ENCODE results near the gene ZDHHC11B. TPM values are rescaled to one million over a fixed set of nuclear protein-coding genes. Genes with fewer than 3 reads are reported as not detected.
"Not testable (repeated sequence)": the region's sequence is repeated elsewhere in the genome, so short reads cannot be mapped to it uniquely, and the experiment has no call there.

ZDHHC11B gene
- total and polyA plus RNA-seq, 8 donors, result 0.93 to 42.4 (median 8.6) TPM

DNA sequence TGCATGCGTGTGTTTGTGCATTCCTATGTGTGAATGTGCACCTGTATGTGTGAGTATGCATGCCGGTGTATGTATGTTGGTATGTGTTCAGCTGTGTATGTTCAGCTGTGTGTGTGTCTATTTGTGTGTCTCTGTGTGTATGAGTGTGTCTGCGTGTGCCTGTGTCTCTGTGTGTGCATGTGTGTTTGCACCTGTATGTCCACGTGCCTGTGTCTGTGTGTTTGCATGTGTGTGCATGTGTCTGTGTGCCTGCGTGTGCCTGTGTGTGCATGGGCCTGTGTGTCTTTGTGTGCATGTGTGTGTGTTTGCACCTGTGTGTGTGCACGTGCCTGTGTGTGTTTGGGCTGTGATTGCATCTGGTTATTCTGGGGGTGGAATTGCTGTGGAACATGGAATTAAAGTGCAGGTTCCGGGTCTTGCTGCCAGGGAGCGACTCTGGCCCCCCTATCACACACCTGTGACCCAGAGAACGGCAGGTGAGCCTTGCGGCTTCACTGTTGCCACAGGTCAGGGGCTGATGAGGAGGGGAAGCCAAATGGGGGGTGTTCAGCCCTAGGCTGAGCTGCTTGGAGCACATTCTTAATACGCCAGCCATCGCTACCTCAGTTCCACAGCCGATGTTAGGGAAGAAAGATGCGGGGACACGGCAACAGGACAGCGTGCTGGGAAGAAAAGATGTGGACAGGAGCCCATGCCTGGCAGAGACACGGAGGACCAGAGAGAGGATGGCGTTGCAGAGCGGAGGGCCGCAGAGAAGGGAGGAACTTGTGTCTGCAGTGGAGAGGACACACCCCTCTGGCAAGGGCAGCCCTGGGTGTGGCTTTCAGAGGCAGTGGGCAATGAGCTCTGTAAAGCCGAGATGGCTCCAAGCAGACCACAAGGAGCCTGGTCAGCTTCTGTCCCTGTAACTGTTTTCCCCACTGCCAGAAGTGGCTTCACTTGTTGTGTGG lies 87.5 kb downstream of the ZDHHC11B start:
- H3K9me3 ChIP-seq, result peaks cover 0 to 27% (median 16%) of the 10 kb centered on the region in 4 donors
- H3K4me1 ChIP-seq, result peaks cover 0 to 13% (median 9%) of the 10 kb centered on the region in 4 donors
- 84 to 89% (median 87%) methylated on average over 13 to 19 of the region's 21 CpGs for WGBS, 5 donors
- DNase-seq; H3K4me3 ChIP-seq; H3K36me3 ChIP-seq; H3K27ac ChIP-seq; intact Hi-C loops (cut with DNase I; ENCODE audit: low total_unique reads); H3K27me3 ChIP-seq: not testable (repeated sequence)

DNA sequence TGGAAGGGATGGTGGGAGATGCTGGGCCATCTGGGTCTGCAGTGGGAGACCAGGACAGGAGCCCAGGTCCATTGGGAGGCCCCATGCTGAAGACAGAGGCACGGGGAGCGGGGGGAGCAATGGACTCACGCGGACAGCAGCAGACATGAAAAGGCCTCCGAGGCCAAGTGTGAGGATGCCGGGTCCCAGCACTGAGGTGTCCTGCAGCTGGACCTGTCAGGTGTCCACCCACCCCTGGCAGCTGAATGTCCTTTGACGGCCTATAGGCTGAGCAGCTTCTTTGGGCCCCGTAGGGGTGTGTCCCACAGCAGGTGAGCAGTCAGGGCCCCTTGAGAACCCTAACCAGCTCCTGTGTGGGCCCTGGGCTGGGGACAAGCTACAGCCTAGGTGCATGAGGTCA lies 88.3 kb downstream of the ZDHHC11B start:
- 88 to 94% (median 92%) methylated on average over 2 to 8 of the region's 8 CpGs; no CpG with 5 or more reads in 1 of the 5 donors for WGBS, 5 donors
- DNase-seq; intact Hi-C loops (cut with DNase I; ENCODE audit: low total_unique reads): not testable (repeated sequence)

DNA sequence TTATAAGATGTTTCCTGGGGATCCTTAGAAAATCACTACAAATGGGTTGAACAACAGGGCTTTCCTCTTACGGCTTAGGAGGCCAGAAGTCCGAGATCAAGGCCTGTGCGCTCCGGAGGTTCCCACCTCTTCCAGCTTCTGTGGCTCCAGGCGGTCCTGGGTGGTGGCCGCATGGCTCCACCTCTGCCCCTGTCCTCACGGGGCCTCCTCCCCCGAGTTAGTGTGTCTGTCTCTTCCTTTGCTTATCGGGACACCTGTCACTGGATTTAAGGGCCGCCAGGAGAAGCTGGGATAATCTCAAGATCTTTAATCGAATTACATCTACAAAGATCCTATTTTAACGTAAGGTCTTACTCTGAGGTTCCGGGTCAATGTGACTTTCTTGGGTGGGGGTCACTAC lies 89.1 kb downstream of the ZDHHC11B start:
- H3K27ac ChIP-seq; intact Hi-C loops (cut with DNase I; ENCODE audit: low total_unique reads); H3K27me3 ChIP-seq; DNase-seq; H3K36me3 ChIP-seq; H3K4me3 ChIP-seq: not testable (repeated sequence)
- Histone ChIP-seq H3K4me1 (peaks cover 0 to 13% (median 10%) of the 10 kb centered on the region in 4 donors), H3K9me3 (peaks cover 0 to 24% (median 16%) of the 10 kb centered on the region in 4 donors)
- 92 to 100% (median 96%) methylated on average over 4 to 8 of the region's 13 CpGs; no CpG with 5 or more reads in 2 of the 5 donors for WGBS, 5 donors

More for the DNA sequence above, 88.3 kb downstream of the ZDHHC11B start:
- H3K27me3 ChIP-seq, H3K36me3 ChIP-seq, H3K4me3 ChIP-seq, H3K27ac ChIP-seq: not testable (repeated sequence)
- Histone ChIP-seq H3K9me3 (peaks cover 0 to 27% (median 16%) of the 10 kb centered on the region in 4 donors), H3K4me1 (peaks cover 0 to 13% (median 10%) of the 10 kb centered on the region in 4 donors)

DNA sequence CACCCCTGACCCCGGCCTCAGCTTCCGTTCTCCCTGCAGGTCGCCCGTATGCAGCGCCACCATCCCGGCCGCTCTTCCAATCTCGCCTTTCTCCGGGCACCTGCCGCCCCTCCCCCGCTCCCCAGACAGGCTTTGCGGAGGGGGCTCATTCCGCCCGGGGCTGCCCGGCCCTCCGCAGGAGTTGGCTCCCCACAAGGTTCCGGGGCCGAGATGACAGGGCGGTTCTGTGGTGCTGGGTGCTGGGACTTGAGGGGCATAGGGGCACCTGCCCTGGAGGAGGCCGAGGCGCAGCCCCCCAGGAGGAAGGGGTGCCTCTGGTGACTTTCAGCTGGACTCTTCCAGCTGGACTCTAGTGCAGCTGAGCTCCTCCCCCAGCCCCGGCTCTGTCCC lies 90.5 kb downstream of the ZDHHC11B start:
- peak overlapping the region; percentile 54 to 74 (median 60) for H3K4me3 ChIP-seq
- peak overlapping the region in 1 of 5 donors; percentile 71 for H3K27ac ChIP-seq
- intact Hi-C loops (cut with DNase I; ENCODE audit: low total_unique reads), result not testable (repeated sequence)

DNA sequence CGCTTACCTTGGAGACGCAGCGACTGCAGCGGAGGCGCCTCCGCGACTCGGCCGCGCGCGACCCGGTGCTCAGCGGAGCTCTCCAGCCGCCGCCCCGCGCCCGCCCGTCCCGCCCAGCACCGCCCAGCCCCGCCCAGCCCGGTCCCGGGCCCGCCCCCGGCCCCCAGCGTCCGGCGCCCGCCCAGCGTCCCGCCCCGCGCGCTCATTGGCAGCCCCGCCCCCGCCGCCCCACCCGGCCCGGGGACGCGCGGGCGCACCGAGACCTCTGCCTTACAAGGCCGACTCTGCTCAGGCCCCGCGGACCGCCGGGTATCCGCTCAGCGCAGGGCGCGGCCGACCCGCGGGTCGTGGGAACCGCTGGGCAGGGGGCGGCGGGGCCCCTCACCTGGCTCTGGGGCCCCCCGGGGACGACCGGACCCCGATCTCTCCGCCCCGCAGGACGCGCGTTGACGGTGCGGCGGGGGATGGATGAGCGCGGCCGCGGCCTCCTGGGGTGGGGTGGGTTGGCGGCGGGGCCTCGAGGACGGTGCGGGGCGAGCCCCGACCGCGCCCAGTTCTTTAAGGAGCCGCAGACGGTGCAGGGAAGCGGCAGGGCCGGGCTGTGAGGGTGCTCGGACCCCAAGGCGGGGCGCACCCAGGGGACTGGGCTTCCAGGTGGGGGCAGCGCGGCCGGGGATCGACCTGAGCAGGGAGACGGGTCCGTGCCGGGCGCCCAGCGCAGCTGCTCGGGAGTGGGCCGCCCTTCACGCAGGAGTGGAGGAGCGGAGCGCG lies 91.1 kb downstream of the ZDHHC11B start, which contains the start of gene TPPP:
TPPP (minus strand) TSS at position 82 of the 771 bp plus-strand sequence. CDS start 15,292 bp downstream, outside the sequence.
- H3K9me3 ChIP-seq; H3K27me3 ChIP-seq; H3K36me3 ChIP-seq; intact Hi-C loops (cut with DNase I; ENCODE audit: low total_unique reads): not testable (repeated sequence)
- WGBS, 5 donors, result 0 to 3% (median 1%) methylated on average over 22 to 82 of the region's 109 CpGs
- TF ChIP-seq POLR2AphosphoS5 (IDR thresholded peaks at IDR 0.05), result peak; percentile 53 to 92 (median 71)
- DNase-seq, result peak; percentile 90 to 94
- Histone ChIP-seq H3K4me1 (peaks cover 0 to 13% (median 10%) of the 10 kb centered on the region in 4 donors), H3K4me3 (peak within 1 kb of the TSS; percentile 54 to 74 (median 60)), H3K27ac (peak within 1 kb of the TSS; percentile 61 to 81 (median 76))

More for the DNA sequence above, 90.5 kb downstream of the ZDHHC11B start:
- Histone ChIP-seq H3K9me3 (peaks cover 0 to 14% (median 14%) of the 10 kb centered on the region in 4 donors), H3K4me1 (peaks cover 0 to 13% (median 10%) of the 10 kb centered on the region in 4 donors)
- H3K36me3 ChIP-seq, H3K27me3 ChIP-seq: not testable (repeated sequence)
- WGBS, 5 donors, result 4 to 6% (median 5%) methylated on average over 9 to 13 of the region's 22 CpGs; no CpG with 5 or more reads in 1 of the 5 donors
- DNase-seq, result peak in 1 of 2 donors; percentile 38

DNA sequence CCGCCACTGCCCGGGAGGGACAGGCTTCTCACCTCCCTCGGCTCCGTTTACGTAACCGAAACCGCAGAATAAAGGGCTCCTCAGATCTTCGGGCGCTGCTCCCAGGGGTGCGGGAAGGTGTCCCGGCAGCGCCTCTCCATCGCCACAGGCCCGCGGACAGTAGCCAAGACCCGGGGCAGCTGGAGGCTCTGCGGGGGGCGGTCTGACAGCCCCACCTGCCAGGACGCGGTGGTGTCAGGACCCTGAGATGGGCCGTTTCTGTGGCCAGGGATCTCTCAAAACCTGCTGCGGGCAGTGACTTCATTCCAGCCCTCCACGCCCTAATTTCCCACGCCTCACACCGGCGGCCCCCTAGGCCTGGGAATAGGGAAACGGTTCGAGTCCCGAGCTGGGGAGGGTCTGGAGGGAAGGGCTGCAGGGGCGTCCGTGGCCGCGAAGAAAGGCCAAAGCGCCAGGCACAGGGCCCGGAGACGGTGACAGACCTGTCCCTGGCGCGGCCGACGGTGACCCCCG lies 91.9 kb downstream of the ZDHHC11B start:
- peak overlapping the region in 3 of 5 donors; percentile 20 to 81 (median 79) for H3K27ac ChIP-seq

More for the DNA sequence above, 91.9 kb downstream of the ZDHHC11B start:
- peak overlapping the region; percentile 54 to 74 (median 60) for H3K4me3 ChIP-seq
- peaks cover 0 to 13% (median 10%) of the 10 kb centered on the region in 4 donors for H3K4me1 ChIP-seq
- DNase-seq, result peak; percentile 25 to 54
- H3K9me3 ChIP-seq; intact Hi-C loops (cut with DNase I; ENCODE audit: low total_unique reads); H3K36me3 ChIP-seq; H3K27me3 ChIP-seq: not testable (repeated sequence)
- 0 to 1% (median 1%) methylated on average over 12 to 38 of the region's 41 CpGs for WGBS, 5 donors

Measured in stomach (tissue), 9 donors.